NCI-H524 treated with DMSO at 0.1 percent for 48 hours (cell line): ENCODE data around the gene MYMK.
A peak's percentile ranks its signal among the peaks of the same experiment; 100 is the strongest.

ENCODE experiments used
- DNase-seq: peaks from one replicate; lab custom pipeline; 2025; lab: John Stamatoyannopoulos, UW

Gene MYMK

GRCh38 chr9:133485531-133486260 is 39.1 kb downstream of the MYMK start:
- no peak for DNase-seq

- no peak for DNase-seq
Measured at GRCh38 chr9:133484671-133485437, 39.9 kb downstream of the MYMK start.

- no peak for DNase-seq
Measured at GRCh38 chr9:133483611-133484010, 41.1 kb downstream of the MYMK start.

GRCh38 chr9:133478851-133479711 is 45.7 kb downstream of the MYMK start, which contains the start of gene SLC2A6:
TSS of gene SLC2A6 (minus strand) at chr9:133479099. CDS start at chr9:133479059, 40 bp downstream.
- peak; percentile 16 for DNase-seq

GRCh38 chr9:133477992-133478850 is 46.5 kb downstream of the MYMK start:
- DNase-seq = no peak

GRCh38 chr9:133477461-133477860 is 47.3 kb downstream of the MYMK start:
- DNase-seq = no peak

- DNase-seq = no peak
Measured at GRCh38 chr9:133476941-133477340, 47.8 kb downstream of the MYMK start.

GRCh38 chr9:133476036-133476931 is 48.5 kb downstream of the MYMK start:
- DNase-seq = no peak

- no peak for DNase-seq
Measured at GRCh38 chr9:133475292-133476012, 49.3 kb downstream of the MYMK start.

GRCh38 chr9:133474853-133475252 is 49.9 kb downstream of the MYMK start:
- no peak for DNase-seq

- no peak for DNase-seq
Measured at GRCh38 chr9:133474215-133474614, 50.5 kb downstream of the MYMK start.

- DNase-seq = no peak
Measured at GRCh38 chr9:133473743-133474142, 51.0 kb downstream of the MYMK start.

- no peak for DNase-seq
Measured at GRCh38 chr9:133472753-133473378, 51.9 kb downstream of the MYMK start.

GRCh38 chr9:133472277-133472645 is 52.5 kb downstream of the MYMK start:
- DNase-seq = no peak

GRCh38 chr9:133471551-133472276 is 53.0 kb downstream of the MYMK start:
- no peak for DNase-seq

GRCh38 chr9:133470988-133471387 is 53.8 kb downstream of the MYMK start:
- no peak for DNase-seq

GRCh38 chr9:133470427-133470924 is 54.3 kb downstream of the MYMK start:
- DNase-seq = no peak

- DNase-seq = no peak
Measured at GRCh38 chr9:133468777-133469421, 55.9 kb downstream of the MYMK start.
